ENCODE results near the gene PRKCSH. TPM values are rescaled to one million over a fixed set of nuclear protein-coding genes. Genes with fewer than 3 reads are reported as not detected.
A peak's percentile ranks its signal among the peaks of the same experiment; 100 is the strongest.

PRKCSH gene
- total and polyA plus RNA-seq, 2 donors (not counting 1 experiment from before 2014, with no cell fraction given), result 259 to 402 TPM

DNA sequence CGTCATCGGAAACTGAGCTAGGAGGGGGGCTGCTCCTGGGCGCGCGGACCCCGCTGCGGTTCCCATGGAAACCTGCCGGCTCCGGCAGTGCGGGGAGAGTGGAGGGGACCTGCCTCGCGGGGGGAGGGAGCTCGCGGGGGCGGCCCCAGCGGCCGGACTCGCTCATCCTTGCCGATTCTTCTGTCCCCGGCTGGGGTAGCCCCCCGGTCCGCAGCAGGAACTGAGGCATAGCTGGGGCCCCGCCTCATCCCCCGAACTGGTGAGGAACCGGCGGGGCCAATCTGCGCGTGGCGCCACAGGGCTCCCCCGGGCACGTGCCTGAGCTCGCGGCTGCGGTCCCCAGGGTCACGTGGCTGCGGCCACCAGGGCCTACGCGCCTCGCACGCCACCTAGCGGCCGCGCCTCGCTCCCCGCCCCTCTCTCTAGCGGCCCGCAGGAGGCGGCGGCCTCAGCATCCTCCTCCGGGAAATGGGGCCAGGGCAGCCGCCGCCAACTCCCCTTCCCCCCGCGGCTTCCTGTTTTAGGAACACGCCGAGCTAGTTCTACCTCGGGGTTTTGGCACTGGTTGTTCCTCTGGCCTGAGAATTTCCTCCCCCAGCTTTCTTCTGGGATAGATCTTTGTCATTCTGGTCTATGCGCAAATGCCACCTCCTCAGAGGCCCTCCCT is 47.1 kb downstream of the PRKCSH start:
- POLR2A ChIA-PET, result interaction anchor here (0.5 to 1.5 kb wide), 6 partner anchors 26 to 108 kb away, joined by 3 to 9 read pairs (median 5); partner anchors contain the start of genes ODAD3, PRKCSH and SWSAP1
- no peaks in the 10 kb centered on the region for H4K20me1 ChIP-seq (ENCODE audit: control insufficient read depth, insufficient read depth, low read length, poor library complexity, severe bottlenecking)
- H3K4me1 Mint-ChIP-seq, result peaks cover 27% of the 10 kb centered on the region
- H3K36me3 ChIP-seq (replicated peaks in 1 of 2; ENCODE audit: control extremely low read depth in 1 of 2, control insufficient read depth in 1 of 2, extremely low read depth in 1 of 2, insufficient read depth in 2 of 2, low read length in 1 of 2), result peaks cover 0 to 2% of the 10 kb centered on the region in 2 experiments
- peaks cover 0 to 25% (median 0%) of the 10 kb centered on the region in 3 donors for H3K9me3 ChIP-seq (ENCODE audit: control extremely low read depth in 1 of 3, control insufficient read depth in 2 of 3, insufficient read depth in 1 of 3, low read length in 2 of 3)
- peak; percentile 93 for DNase-seq
- WGBS (ENCODE audit: insufficient coverage), result 1% methylated on average over 58 of the region's 58 CpGs
- peak overlapping the region; percentile 45 for H3K9ac ChIP-seq (ENCODE audit: low read length)
- peaks cover 34% of the 10 kb centered on the region for H3K27me3 Mint-ChIP-seq
- peak overlapping the region in 4 of 5 experiments; percentile 20 to 48 (median 30) for H3K4me3 ChIP-seq (ENCODE audit: control extremely low read depth in 1 of 5, extremely low read depth in 1 of 5, insufficient read depth in 1 of 5, low read depth in 2 of 5, low read length in 4 of 5)
- intact Hi-C loops (cut with micrococcal nuclease), result loop anchor here (1.0 to 5.0 kb wide), 7 partner anchors 23 to 445 kb away; partner anchors contain the start of genes ODAD3, PRKCSH and ZNF653
- no peak for TF ChIP-seq EZH2 (IDR thresholded peaks at IDR 0.05; ENCODE audit: borderline replicate concordance, insufficient read depth, low read depth, low read length, poor library complexity, severe bottlenecking)
- TF ChIP-seq, protein P1, sequence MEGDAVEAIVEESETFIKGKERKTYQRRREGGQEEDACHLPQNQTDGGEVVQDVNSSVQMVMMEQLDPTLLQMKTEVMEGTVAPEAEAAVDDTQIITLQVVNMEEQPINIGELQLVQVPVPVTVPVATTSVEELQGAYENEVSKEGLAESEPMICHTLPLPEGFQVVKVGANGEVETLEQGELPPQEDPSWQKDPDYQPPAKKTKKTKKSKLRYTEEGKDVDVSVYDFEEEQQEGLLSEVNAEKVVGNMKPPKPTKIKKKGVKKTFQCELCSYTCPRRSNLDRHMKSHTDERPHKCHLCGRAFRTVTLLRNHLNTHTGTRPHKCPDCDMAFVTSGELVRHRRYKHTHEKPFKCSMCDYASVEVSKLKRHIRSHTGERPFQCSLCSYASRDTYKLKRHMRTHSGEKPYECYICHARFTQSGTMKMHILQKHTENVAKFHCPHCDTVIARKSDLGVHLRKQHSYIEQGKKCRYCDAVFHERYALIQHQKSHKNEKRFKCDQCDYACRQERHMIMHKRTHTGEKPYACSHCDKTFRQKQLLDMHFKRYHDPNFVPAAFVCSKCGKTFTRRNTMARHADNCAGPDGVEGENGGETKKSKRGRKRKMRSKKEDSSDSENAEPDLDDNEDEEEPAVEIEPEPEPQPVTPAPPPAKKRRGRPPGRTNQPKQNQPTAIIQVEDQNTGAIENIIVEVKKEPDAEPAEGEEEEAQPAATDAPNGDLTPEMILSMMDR (IDR thresholded peaks at IDR 0.05), result peak; percentile 93
- peak overlapping the region; percentile 80 for H3K4me3 Mint-ChIP-seq
- ATAC-seq (ENCODE audit: low read depth), result peak; percentile 79
- peak overlapping the region; percentile 89 for H3K4me2 ChIP-seq (replicated peaks; ENCODE audit: low read depth, low read length, poor library complexity, severe bottlenecking)
- H2AFZ ChIP-seq (ENCODE audit: insufficient read depth, low read depth, low read length, poor library complexity, severe bottlenecking), result peak overlapping the region; percentile 27
- H3K4me1 ChIP-seq (ENCODE audit: control insufficient read depth in 2 of 2, insufficient read depth in 2 of 2, low read length in 2 of 2), result peaks cover 37 to 42% of the 10 kb centered on the region in 2 donors
- no peaks in the 10 kb centered on the region for H3K79me2 ChIP-seq (ENCODE audit: control insufficient read depth, insufficient read depth, low read length)
- CTCF ChIA-PET, result interaction anchor here (0.6 to 3.4 kb wide), 33 partner anchors 8 to 1303 kb away, joined by 3 to 38 read pairs (median 4); partner anchors contain the start of genes ELOF1, EPOR, ODAD3 and PRKCSH
- peaks cover 0 to 46% (median 25%) of the 10 kb centered on the region in 4 experiments for H3K27me3 ChIP-seq (replicated peaks in 1 of 4; ENCODE audit: control extremely low read depth in 1 of 4, control insufficient read depth in 3 of 4, insufficient read depth in 4 of 4, low read length in 3 of 4)
- no peak overlapping the region for H3K27ac ChIP-seq (ENCODE audit: low read length in 2 of 2)
- H3K27ac Mint-ChIP-seq, result peak overlapping the region; percentile 80
- no peaks in the 10 kb centered on the region for H3K9me3 Mint-ChIP-seq (ENCODE audit: insufficient read depth)
